22Rv1 (cell line): ENCODE data around the gene MORN1.

Experiments
- CTCF ChIP-seq: fragments of 450-650 bp; IDR thresholded peaks from 2 replicates; pipeline ENCODE4 v1.5.1; 2017; ENCODE audit warnings: mild to moderate bottlenecking
- ZFX ChIP-seq: fragments of 450-650 bp; IDR thresholded peaks from 2 replicates; pipeline ENCODE4 v1.6.1; 2017; ENCODE audit warnings: antibody characterized with exemption, borderline replicate concordance

- no peak for TF ChIP-seq CTCF
- TF ChIP-seq ZFX: no peak
These were observed 14.4 kb upstream of the MORN1 start for GRCh38 chr1:2405588-2406295.
